Activated CD8-positive, alpha-beta memory T cell treated with anti-CD3 and anti-CD28 coated beads for 1 hour (primary cell): ENCODE measurements around the gene MRPL42.
"Not testable (repeated sequence)": the region's sequence is repeated elsewhere in the genome, so short reads cannot be mapped to it uniquely, and the experiment has no call there.

Source experiments
- DNase-seq, 2 donors: peaks; one replicate each; pipeline ENCODE4 v3.0.0-alpha.2; 2020; ENCODE audit warnings: low read depth in 1 of 2; ENCODE audit errors: extremely low read depth in 1 of 2

MRPL42 gene

GRCh38 chr12:93497456-93497855, 30.1 kb downstream of the MRPL42 start:
- DNase-seq = no peak

GRCh38 chr12:93498813-93499212, 31.5 kb downstream of the MRPL42 start:
- DNase-seq = not testable (repeated sequence)

GRCh38 chr12:93500201-93500600, 32.9 kb downstream of the MRPL42 start:
- no peak for DNase-seq

- no peak for DNase-seq
Observed at GRCh38 chr12:93500667-93501066, 33.4 kb downstream of the MRPL42 start.

- peak; percentile 32 to 36 for DNase-seq
Observed at GRCh38 chr12:93502802-93503623, 35.7 kb downstream of the MRPL42 start.

- DNase-seq = no peak
Observed at GRCh38 chr12:93507165-93507564, 39.9 kb downstream of the MRPL42 start.

GRCh38 chr12:93509506-93509905, 42.2 kb downstream of the MRPL42 start:
- no peak for DNase-seq

- no peak for DNase-seq
Observed at GRCh38 chr12:93514853-93515252, 47.5 kb downstream of the MRPL42 start.

- DNase-seq = no peak
Observed at GRCh38 chr12:93518725-93519124, 51.4 kb downstream of the MRPL42 start.

GRCh38 chr12:93519859-93520258, 52.5 kb downstream of the MRPL42 start:
- DNase-seq = no peak

- DNase-seq = no peak
Observed at GRCh38 chr12:93520454-93520853, 53.1 kb downstream of the MRPL42 start.

- DNase-seq = no peak
Observed at GRCh38 chr12:93521225-93522080, 54.1 kb downstream of the MRPL42 start.

- DNase-seq = no peak
Observed at GRCh38 chr12:93524386-93525133, 57.2 kb downstream of the MRPL42 start.

- DNase-seq = no peak
Observed at GRCh38 chr12:93526786-93527428, 59.6 kb downstream of the MRPL42 start.

- DNase-seq = no peak
Observed at GRCh38 chr12:93530358-93530757, 63.0 kb downstream of the MRPL42 start.

GRCh38 chr12:93533310-93533709, 66.0 kb downstream of the MRPL42 start:
- no peak for DNase-seq

GRCh38 chr12:93536111-93536765, 68.9 kb downstream of the MRPL42 start:
- DNase-seq = no peak

- no peak for DNase-seq
Observed at GRCh38 chr12:93536766-93537488, 69.6 kb downstream of the MRPL42 start.

- DNase-seq = no peak
Observed at GRCh38 chr12:93537769-93538168, 70.5 kb downstream of the MRPL42 start.

GRCh38 chr12:93539821-93540220, 72.5 kb downstream of the MRPL42 start:
- DNase-seq = no peak
